AG08395 (cell line): Measurements from ENCODE around the gene OTOF.

Experiments
- DNase-seq: peaks from one replicate; pipeline ENCODE4 v3.0.0; 2012; ENCODE audit warnings: mixed read lengths, low spot score

OTOF gene

GRCh38 chr2:26500406-26500805 is 22.5 kb upstream of the OTOF start:
- DNase-seq: no peak

- no peak for DNase-seq
These were observed 17.9 kb upstream of the OTOF start for GRCh38 chr2:26495705-26496297.

DNA sequence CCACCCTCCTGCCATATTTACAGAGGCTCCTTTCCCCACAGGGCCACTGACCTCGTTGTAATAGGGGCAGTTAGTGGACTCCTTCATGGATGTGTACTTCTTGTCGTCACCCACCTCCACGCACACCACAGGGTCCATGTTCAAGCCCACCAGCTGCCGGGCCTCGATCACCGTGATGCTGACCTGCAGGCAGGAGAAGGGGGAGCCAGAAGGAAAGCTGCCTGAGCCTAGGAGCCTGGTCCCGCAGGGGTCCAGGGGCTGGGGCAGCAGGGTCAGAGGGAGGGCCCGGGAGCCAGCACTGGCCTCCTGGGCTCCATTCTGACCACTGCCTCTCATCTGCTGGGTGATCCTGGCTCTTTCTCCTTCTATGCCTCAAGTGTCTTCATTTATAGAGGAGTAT is 17.0 kb upstream of the OTOF start:
- no peak for DNase-seq

GRCh38 chr2:26494199-26494598 is 16.3 kb upstream of the OTOF start:
- no peak for DNase-seq

DNA sequence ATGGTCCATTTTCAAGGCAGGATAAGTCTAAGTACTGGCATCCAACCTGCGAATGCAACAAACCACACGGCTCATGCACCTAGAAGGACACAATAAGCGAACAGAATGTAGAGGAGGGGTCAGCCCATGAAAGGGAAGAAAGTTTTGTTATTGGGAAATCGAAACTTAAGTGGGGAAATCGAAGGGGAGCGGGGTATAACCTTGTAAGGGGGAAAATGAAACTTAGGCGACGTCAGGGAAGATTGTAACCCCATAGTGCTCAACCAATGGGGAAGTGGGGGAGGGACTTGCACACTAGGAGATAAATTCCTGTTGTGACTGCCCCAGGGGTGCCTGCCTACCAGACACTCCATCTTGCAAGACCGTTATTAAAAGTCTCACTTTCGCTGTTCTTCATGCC is 15.6 kb upstream of the OTOF start:
- no peak for DNase-seq

DNA sequence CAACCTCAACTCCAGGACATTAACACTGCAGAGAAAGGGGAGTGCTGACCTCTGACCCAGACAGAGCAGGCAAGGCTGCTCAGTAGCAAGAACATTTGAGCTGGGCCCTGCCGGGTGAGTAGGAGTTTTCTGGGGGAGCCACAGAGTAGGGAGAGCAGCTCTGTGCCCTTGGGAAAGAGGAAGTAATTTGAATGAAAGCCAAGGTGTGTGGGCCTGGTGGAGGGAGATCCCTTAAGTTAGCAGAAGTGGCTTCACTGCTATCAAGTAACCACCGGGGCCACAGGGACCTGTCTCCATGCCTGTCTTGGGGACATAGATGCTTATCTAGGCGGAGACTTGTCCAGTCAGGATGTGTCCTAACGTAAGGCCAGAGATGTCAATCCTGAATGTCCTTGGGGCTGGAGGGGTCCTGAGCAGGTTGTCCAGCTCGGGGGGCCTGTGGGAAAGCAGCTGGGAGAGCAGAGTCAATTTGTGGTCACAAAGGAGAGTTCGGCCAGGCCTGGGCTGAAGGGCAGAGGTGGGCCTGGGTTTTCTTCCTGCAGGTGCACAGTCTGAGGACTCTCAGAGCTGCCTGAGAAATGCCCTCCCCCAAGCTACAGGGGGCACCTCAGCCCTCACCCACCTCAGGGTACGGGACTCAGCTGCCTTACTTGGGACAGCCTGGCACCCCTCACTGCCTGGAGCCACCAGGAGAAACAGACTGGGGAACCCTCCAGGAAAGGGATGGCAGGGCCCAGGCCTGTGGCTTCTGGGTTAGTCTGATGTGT is 15.0 kb upstream of the OTOF start:
- no peak for DNase-seq

- DNase-seq: no peak
These were observed 13.7 kb upstream of the OTOF start for GRCh38 chr2:26491563-26492167.

- no peak for DNase-seq
These were observed 11.4 kb upstream of the OTOF start for GRCh38 chr2:26489213-26489850.

DNA sequence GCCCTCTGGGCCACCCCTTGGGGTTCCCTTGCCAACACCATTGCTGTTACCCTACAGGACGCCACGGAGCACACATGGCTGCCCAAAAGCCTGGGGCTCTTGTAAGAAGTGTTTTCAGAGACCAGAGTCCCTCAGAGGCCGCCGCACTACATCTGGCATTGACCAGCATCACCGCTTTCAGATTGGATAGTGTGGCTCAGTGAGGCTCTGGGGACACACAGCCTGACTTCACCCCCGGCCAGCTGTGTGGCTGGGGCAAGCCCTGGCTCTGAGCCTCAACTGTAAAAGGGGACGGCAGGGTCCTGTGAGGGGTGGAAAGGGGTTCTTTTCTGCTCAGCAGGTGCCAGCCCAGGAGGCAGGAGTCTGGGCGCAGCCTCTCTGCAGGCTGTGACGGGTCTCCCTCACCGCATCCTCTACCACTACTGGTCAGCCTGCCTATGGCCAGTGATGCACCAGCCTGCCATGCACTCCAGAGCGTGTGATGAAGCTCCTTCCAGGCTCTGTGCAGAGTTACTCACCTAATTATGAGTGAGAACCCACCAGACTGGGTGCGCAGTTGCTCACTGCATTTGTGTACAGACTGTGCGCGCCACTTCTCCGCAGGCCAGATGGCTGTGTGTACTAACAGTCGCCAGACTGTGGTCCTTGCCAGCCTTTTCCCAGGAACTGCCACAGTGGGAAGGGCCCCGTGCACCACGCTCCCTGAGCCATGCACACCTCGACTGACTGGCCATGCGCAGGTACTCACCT is 10.7 kb upstream of the OTOF start:
- DNase-seq: no peak

DNA sequence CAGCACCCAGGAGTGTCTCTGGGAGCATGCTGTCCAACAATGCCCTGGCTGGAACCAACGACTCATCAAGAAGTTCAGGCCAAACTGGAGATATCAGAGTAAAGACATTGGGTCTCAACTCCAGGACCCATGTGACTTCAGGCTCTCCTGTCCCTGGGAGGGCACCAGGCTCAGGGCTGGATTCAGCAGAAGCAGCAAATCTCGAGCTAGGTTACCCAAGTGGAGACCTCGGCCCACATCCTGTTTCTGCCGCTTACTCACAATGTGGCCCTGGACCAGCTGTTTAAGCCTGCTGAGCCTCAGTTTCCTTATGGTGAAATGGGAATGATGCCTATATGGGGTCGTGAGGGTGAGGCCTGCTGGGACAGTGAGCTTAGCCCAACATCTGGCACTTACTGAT is 9.3 kb upstream of the OTOF start:
- no peak for DNase-seq

DNA sequence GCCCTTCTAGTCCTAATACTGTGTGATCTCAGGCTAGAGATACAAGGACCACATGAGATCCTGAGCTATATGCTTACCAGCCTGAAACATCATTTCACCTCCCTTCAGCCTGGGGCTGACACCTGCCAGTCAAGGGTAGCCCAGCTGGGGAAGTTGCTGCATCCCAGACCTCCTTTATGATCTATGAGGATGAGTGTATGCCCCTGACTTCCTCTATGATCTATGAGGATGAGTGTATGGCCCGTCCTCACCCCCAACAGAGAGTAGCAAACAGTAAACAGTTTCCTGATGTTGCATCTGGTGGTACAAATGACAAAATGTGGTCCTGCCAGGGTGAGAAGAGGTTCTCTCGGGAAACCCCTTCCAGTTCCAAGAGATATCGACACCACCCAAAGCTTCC is 8.9 kb upstream of the OTOF start:
- no peak for DNase-seq

DNA sequence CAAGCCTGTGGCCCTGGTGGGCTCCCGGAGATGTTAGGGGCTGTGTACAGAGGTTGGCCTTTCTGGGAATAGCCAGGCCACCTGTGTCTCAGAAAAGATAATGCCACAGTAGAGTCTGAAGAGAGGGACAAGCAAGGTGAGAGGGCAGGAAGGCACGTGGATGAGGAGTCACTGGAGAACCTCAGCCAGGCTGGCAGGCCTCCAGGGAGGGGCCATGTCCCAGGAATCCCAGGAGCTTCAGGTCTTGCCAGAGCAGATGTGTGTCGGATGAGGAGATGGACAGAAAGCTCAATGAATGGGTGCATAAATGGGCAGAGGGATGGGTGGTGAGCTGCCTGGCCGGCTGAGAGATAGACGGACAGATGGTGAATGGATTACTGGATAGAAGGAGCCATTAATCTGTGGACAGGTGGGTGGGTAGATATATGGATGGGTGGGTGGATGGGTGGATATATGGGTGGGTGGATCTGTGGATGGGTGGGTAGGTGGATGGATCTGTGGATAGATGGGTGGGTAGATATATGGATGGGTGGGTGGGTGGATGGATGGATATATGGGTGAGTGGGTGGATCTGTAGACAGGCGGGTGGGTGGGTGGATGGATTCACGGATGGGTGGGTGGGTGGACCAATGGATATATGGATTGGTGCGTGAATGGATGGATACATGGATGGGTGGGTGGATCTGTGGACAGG is 7.9 kb upstream of the OTOF start:
- no peak for DNase-seq

GRCh38 chr2:26485099-26485498 is 7.2 kb upstream of the OTOF start:
- DNase-seq: no peak

- no peak for DNase-seq
These were observed 6.7 kb upstream of the OTOF start for GRCh38 chr2:26484579-26484978.

DNA sequence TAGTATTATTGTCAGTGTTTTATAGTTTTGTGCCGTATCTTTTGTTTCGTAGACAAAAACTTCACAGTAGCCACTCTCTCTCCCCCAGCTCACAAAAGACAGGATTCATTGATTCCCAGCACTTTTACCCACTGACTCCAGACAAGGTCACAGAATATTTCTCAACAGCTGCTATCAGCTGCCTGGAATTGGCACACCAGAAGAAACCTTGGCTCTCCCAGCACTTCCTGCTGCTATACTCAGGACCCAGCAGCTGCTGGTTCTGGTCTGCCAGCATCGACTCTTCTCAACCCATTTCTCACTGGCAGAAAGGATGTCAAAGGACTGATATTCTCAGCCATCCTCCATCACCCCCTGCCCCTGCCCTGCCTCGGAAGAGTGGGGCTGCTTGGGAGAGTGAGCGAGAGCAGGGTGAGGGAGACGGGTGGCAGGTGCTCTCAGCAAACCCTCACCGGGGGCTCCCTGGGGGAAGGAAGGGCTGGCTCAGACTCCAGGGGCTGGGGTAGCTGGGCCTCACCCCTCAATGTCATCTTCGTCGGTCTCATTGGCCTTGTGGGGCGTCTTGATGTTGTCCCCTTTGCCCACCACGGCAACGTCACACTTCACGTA is 6.1 kb upstream of the OTOF start:
- DNase-seq: no peak

DNA sequence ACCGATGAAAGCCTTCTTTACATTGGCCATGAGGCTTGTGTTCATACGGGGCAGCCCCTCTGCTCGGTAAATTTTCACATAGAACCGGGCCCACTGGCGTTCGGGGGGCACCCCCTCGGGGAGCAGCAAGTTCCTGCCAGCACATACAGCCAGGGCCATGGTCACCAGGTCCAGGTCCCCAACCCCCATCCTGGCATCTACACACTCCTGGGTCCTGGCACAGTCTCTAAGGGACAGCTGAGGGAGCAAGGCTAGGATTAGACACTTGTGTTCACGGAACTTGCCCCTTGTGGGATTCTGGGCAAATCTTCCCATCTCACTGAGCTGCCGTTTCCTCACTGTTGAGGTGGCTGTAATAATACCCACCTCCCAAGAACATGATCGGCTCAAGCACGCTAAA is 5.6 kb upstream of the OTOF start:
- no peak for DNase-seq

DNA sequence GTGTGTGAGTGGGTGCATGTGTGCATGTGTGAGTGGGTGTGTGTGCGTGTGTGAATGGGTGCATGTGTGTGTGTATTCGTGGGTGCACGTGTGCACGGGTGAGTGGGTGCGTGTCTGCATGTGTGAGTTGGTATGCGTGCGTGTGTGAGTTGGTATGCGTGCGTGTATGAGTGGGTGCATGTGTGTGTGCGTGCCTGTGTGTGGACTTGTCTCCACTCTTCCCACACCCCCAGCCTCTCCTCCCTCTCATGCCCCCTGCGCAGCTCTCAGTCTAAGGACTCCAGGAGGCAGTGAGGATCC is 5.1 kb upstream of the OTOF start:
- no peak for DNase-seq

DNA sequence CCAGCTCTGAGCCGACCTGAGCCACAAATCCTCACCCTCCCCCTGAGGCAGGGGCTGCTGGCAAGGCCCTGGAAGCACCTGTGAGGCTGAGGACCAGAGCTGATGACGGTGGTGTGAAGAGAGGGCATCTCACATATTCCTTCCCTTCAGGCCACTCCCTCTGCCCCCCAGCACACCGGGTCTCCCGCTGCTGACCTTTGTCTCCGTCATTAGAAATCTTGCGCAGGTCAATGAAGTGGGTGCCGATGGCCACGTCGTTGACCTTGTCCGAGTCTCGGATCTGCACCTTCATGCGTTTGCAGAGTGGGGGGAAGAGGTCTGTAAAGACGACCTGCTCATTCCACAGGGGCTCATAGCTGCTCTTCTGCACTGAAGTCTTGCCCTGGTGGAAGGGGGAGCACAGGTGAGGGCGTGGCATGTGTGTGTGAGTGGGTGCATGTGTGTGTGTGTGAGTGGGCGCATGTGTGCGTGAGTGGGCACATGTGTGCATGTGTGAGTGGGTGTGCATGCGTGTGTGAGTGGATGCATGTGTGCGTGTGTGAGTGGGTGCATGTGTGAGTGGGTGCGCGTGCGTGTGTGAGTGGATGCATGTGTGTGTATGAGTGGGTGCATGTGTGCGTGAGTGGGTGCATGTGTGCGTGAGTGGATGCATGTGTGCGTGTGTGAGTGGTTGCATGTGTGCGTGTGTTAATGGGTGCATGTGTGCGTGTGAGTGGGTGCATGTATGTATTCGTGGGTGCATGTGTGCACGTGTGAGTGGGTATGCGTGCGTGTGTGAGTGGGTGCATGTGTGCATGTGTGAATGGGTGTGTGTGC is 4.5 kb upstream of the OTOF start:
- DNase-seq: no peak

DNA sequence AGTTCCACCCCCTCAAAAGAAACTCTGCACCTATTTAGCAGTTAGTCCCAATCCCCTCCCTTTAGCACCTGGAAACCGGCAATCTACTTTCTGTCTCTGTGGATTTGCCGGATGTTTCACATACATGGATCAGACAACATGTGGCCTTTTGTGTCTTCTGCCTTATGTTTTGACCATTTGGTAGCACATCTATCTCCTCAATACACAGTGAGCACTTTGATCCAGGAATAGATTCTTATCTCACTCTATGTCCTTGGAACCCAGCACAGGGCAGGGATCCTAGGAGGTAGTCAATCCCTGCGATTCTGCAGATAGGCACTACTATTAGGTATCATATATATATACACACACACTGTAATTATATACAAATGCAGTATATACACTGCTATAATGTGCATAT is 3.8 kb upstream of the OTOF start:
- no peak for DNase-seq

DNA sequence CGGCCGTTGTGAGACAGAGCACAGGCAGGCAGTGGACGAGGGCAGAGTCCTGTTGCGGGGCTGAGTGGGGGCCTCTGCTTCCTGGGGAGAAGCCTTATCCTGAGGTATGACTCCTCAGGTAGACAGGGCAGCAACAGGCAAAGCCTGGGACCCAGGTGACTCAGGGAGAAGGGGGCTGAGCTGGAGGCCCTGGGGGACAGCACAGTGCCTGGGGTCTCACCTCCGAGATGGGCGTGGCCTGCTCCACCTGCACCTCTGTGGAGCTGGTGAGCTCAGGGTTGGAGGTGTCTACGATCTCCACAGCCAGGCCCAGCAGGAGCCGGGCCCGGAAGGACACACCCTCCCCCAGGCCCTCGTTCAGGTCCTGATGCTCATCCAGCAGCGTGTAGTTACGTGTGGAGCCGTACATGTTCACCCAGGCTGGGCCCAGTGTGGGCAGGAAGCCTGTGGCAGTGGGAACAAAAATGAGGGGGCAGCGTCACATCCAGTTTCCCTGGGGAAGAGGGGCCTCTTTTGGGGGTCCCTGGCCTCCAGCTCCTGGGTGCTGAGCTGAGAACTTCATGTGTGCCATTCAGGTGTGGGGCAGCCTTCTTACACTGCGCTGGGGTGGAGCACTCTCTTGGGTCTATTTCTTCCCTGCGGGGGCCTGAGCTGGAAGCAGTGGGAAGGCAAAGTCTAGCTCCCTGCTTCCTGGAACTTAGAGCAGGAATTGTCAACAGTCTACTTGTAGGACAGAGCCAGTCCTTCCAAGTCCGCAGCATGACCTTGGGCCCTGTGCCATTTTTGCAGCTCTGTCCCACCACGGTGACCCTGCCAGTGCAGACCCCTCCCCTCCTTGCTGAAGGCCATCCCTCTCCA is 2.9 kb upstream of the OTOF start:
- no peak for DNase-seq
